GM12878 (cell line): ENCODE measurements around the gene HRG. TPM values are rescaled to one million over a fixed set of nuclear protein-coding genes. Genes with fewer than 3 reads are reported as not detected.

Experiments used
- ATAC-seq: fragments of 200-7000 bp; cut with Tn5 transposase; 3 replicates; pipeline ENCODE4 v1.9.1; 2020; ENCODE audit warnings: mild to moderate bottlenecking, moderate library complexity
- BruUV-seq: library from RNA; stranded (reverse); fragments of 400-500 nt; replicated peaks from 2 replicates; lab custom pipeline; 2021; lab: Mats Ljungman, UMichigan
- CTCF ChIA-PET: fragments of 300-600 bp; sonication (Branson Sonifier 250); formaldehyde crosslinking; extraction: SDS; loops from one replicate; lab custom pipeline; 2021; ENCODE audit warnings: inconsistent platforms; lab: Yijun Ruan, JAX
- POLR2A ChIA-PET: fragments of 350-600 bp; formaldehyde crosslinking; extraction: SDS; loops from one replicate; lab custom pipeline; 2021; ENCODE audit warnings: inconsistent platforms; lab: Charles Lee
- RAD21 ChIA-PET: fragments of 300-600 bp; sonication (Branson Sonifier 250); formaldehyde crosslinking; loops from one replicate; lab custom pipeline; 2023; ENCODE audit warnings: antibody characterized with exemption; ENCODE audit not compliant: unreplicated experiment; lab: Charles Lee
- SMC1A ChIA-PET: fragments of 300-600 bp; sonication (Branson Sonifier 250); formaldehyde crosslinking; loops from one replicate; lab custom pipeline; 2023; ENCODE audit not compliant: unreplicated experiment, uncharacterized antibody; lab: Charles Lee
- DNase-seq: peaks from one replicate; pipeline ENCODE4 v3.0.0-alpha.2; 2011; ENCODE audit warnings: low read depth, low spot score
- FAIRE-seq: peaks from 3 replicates; lab custom pipeline; 2011; peaks lifted over from hg19 to GRCh38; lab: Jason Lieb, UNC
- H2AFZ ChIP-seq: 2 replicates; pipeline ENCODE4 v1.6.0; 2011; ENCODE audit warnings: low read depth, low read length, control low read depth; ENCODE audit not compliant: control insufficient read depth
- H3K27ac ChIP-seq: 2 replicates; pipeline ENCODE4 v1.5.1; 2011; ENCODE audit warnings: control low read depth; ENCODE audit not compliant: control insufficient read depth, insufficient read depth
- H3K27me3 ChIP-seq, 2 experiments: replicated peaks in 1 of 2; 2 replicates each; pipeline versions ENCODE4 v1.6.0 to v1.6.1; 2011; ENCODE audit warnings: low read length in 1 of 2; ENCODE audit not compliant: control insufficient read depth in 2 of 2, insufficient read depth in 2 of 2
- H3K36me3 ChIP-seq, 2 experiments: 2 replicates each; pipeline ENCODE4 v1.5.1; 2011; ENCODE audit warnings: low read length in 1 of 2; ENCODE audit not compliant: control insufficient read depth in 2 of 2, insufficient read depth in 2 of 2
- H3K4me1 ChIP-seq: 2 replicates; pipeline ENCODE4 v1.6.1; 2011; ENCODE audit warnings: mild to moderate bottlenecking, low read length, moderate library complexity, mixed read lengths; ENCODE audit not compliant: control insufficient read depth, insufficient read depth
- H3K4me2 ChIP-seq: 2 replicates; pipeline ENCODE4 v1.6.0; 2011; ENCODE audit warnings: control low read depth; ENCODE audit not compliant: control insufficient read depth, insufficient read depth
- H3K4me3 ChIP-seq: fragments of 200-600 bp; sonication (generic); 2 replicates; pipeline ENCODE4 v1.5.1; 2016
- H3K79me2 ChIP-seq: 2 replicates; pipeline ENCODE4 v1.6.0; 2011; ENCODE audit warnings: low read length; ENCODE audit not compliant: control insufficient read depth, insufficient read depth
- H3K9ac ChIP-seq: 2 replicates; pipeline ENCODE4 v1.8.0; 2011; ENCODE audit warnings: low read length, control low read depth, mixed read lengths; ENCODE audit not compliant: control insufficient read depth, insufficient read depth
- H3K9me3 ChIP-seq: replicated peaks from 3 replicates; pipeline ENCODE4 v1.5.1; 2011; ENCODE audit warnings: mild to moderate bottlenecking, low read length; ENCODE audit not compliant: control insufficient read depth, insufficient read depth
- H4K20me1 ChIP-seq: 2 replicates; pipeline ENCODE4 v1.6.0; 2011; ENCODE audit not compliant: control insufficient read depth, insufficient read depth
- BHLHE40 ChIP-seq, 2 experiments: fragments of 450-650 bp in 1 of 2; IDR thresholded peaks; 2 replicates each; pipeline ENCODE4 v1.6.1; 2011 to 2017; ENCODE audit warnings: low read depth in 2 of 2, borderline replicate concordance in 1 of 2, improper control_type of control experiment in 1 of 2, low read length in 1 of 2, mild to moderate bottlenecking in 1 of 2
- CBX3 ChIP-seq: fragments of 200-600 bp; sonication (generic); IDR thresholded peaks from 2 replicates; pipeline ENCODE4 v1.6.1; 2016; ENCODE audit warnings: low read depth, borderline replicate concordance
- CHD1 ChIP-seq: IDR thresholded peaks from 2 replicates; pipeline ENCODE4 v1.6.1; 2012; ENCODE audit warnings: low read depth, low read length, improper control_type of control experiment
- EZH2 ChIP-seq: IDR thresholded peaks from 2 replicates; pipeline ENCODE4 v1.6.1; 2012; ENCODE audit warnings: low read depth, mild to moderate bottlenecking, control low read depth, inconsistent platforms, low read length, borderline replicate concordance; ENCODE audit not compliant: control insufficient read depth
- FOXM1 ChIP-seq: IDR thresholded peaks from 2 replicates; pipeline ENCODE4 v1.6.1; 2012; ENCODE audit warnings: low read depth, mild to moderate bottlenecking, inconsistent platforms, low read length, moderate library complexity
- MAX ChIP-seq: IDR thresholded peaks from 2 replicates; pipeline ENCODE4 v1.6.1; 2012; ENCODE audit warnings: low read depth, low read length, improper control_type of control experiment
- MYB ChIP-seq: fragments of 150-350 bp; IDR thresholded peaks from 2 replicates; pipeline ENCODE4 v1.6.1; 2014; ENCODE audit warnings: mild to moderate bottlenecking, low read depth, low read length, borderline replicate concordance
- POLR2AphosphoS2 ChIP-seq: IDR thresholded peaks from 2 replicates; pipeline ENCODE4 v1.6.1; 2011; ENCODE audit warnings: low read depth, mild to moderate bottlenecking, low read length, improper control_type of control experiment, moderate library complexity
- POU2F2 ChIP-seq: IDR thresholded peaks from 3 replicates; pipeline ENCODE4 v1.6.1; 2011; ENCODE audit warnings: low read depth, mild to moderate bottlenecking, low read length, borderline replicate concordance
- RBBP5 ChIP-seq: fragments of 200-600 bp; sonication (generic); conservative IDR thresholded peaks from 2 replicates; pipeline ENCODE4 v1.6.1; 2016
- RELB ChIP-seq: fragments of 450-650 bp; IDR thresholded peaks from 2 replicates; pipeline ENCODE4 v1.6.1; 2017; ENCODE audit warnings: low read depth, mild to moderate bottlenecking, moderate library complexity
- SMARCA5 ChIP-seq: fragments of 450-650 bp; IDR thresholded peaks from 2 replicates; pipeline ENCODE4 v1.6.1; 2017; ENCODE audit warnings: mild to moderate bottlenecking
- WGBS: methylation state at CpG from one replicate; pipeline ENCODE4 v1.1.6; 2016; ENCODE audit warnings: low lambda C conversion rate; ENCODE audit not compliant: insufficient replicate concordance, insufficient coverage; ENCODE audit errors: missing lambda C conversion rate; 5-methylcytosine and 5-hydroxymethylcytosine counted together
- in situ Hi-C: fragments of 300-500 bp; cut with MboI; formaldehyde crosslinking; loops from 9 replicates; pipeline ENCODE4 v1.14.3; 2018; ENCODE audit warnings: mixed read lengths
- intact Hi-C: fragments of 100-400 bp; cut with micrococcal nuclease; formaldehyde crosslinking; loops from one replicate; pipeline ENCODE4 v1.14.2; 2022; ENCODE audit not compliant: unreplicated experiment
- polyA plus RNA-seq, 11 experiments: library from polyadenylated mRNA; depleted of rRNA in 4 of 11; unstranded in 6 of 11; stranded (reverse) in 5 of 11; fragments of >200 nt; fragmentation: Nextera tagmentation in 4 of 11; fragmentation: Illumina TruSeq in 1 of 11; extraction: Ambion mirVana in 4 of 11; extraction: Trizol in 1 of 11; gene quantifications; 1 replicate in 1 of 11; 2 replicates in 10 of 11; pipeline versions ENCODE4 v1.2.1 to v1.2.3, GENCODE V29; 2011 to 2016; ENCODE audit warnings: inconsistent platforms in 2 of 11, missing spikeins in 2 of 11, low read depth in 1 of 11
- total RNA-seq, 4 experiments: library from RNA; depleted of rRNA in 3 of 4; stranded (reverse); fragments of >200 nt in 3 of 4; fragmentation: Illumina TruSeq in 1 of 4; extraction: Trizol in 1 of 4; gene quantifications; 2 replicates each; pipeline versions ENCODE4 v1.2.1 to v1.2.3, GENCODE V29; 2013 to 2021
- TF ChIP-seq, protein P1 (sequence below): fragments of 450-650 bp; IDR thresholded peaks from 2 replicates; pipeline ENCODE4 v1.6.1; 2017; ENCODE audit warnings: borderline replicate concordance
- TF ChIP-seq, protein P2 (sequence below): fragments of 450-650 bp; formaldehyde crosslinking; IDR thresholded peaks from 2 replicates; pipeline ENCODE4 v1.5.0; 2022; ENCODE audit warnings: mild to moderate bottlenecking, missing genetic modification characterization

The HRG gene
- total and polyA plus RNA-seq, 10 of the 15 experiments (the other 5 are each of a cell fraction or from before 2014, with no cell fraction given): 0.21 TPM; not detected in 9

DNA sequence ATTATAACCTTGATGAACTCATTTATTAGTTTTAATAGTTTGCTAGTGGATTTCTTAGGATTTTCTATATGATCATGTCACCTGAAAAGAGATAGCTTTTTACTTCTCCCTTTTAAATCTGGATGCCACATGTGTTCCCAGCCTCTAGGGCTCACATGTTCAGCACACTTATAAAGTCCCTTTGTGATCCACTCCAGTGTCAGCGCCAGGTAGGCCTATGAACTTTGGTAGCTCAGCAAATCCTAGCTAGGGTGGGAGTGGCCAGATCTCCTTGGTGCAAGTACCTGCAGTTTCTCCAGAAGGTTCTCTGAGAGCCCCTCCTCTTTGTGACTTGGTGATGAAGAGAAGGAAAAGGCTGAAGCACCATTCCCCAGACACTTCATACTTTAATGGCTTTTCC is 17.0 kb upstream of the HRG start:
- Histone ChIP-seq H3K27me3 (no peaks in the 10 kb centered on the region), H3K4me1 (peaks cover 17% of the 10 kb centered on the region), H3K4me2 (no peak overlapping the region), H3K36me3 (no peaks in the 10 kb centered on the region), H3K4me3 (no peak overlapping the region)
- intact Hi-C loops: no loop called here
- WGBS: 95% methylated on average over 1 of the region's 1 CpG
- in situ Hi-C loops: no loop called here
- TF ChIP-seq RBBP5: no peak
- TF ChIP-seq MYB: no peak
- no peak for TF ChIP-seq BHLHE40 (IDR thresholded peaks at IDR 0.05; ENCODE audit: borderline replicate concordance in 1 of 2, low read depth in 2 of 2, low read length in 1 of 2)
- TF ChIP-seq SMARCA5: no peak
- TF ChIP-seq, protein P1, sequence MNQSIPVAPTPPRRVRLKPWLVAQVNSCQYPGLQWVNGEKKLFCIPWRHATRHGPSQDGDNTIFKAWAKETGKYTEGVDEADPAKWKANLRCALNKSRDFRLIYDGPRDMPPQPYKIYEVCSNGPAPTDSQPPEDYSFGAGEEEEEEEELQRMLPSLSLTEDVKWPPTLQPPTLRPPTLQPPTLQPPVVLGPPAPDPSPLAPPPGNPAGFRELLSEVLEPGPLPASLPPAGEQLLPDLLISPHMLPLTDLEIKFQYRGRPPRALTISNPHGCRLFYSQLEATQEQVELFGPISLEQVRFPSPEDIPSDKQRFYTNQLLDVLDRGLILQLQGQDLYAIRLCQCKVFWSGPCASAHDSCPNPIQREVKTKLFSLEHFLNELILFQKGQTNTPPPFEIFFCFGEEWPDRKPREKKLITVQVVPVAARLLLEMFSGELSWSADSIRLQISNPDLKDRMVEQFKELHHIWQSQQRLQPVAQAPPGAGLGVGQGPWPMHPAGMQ: no peak
- TF ChIP-seq, protein P2, sequence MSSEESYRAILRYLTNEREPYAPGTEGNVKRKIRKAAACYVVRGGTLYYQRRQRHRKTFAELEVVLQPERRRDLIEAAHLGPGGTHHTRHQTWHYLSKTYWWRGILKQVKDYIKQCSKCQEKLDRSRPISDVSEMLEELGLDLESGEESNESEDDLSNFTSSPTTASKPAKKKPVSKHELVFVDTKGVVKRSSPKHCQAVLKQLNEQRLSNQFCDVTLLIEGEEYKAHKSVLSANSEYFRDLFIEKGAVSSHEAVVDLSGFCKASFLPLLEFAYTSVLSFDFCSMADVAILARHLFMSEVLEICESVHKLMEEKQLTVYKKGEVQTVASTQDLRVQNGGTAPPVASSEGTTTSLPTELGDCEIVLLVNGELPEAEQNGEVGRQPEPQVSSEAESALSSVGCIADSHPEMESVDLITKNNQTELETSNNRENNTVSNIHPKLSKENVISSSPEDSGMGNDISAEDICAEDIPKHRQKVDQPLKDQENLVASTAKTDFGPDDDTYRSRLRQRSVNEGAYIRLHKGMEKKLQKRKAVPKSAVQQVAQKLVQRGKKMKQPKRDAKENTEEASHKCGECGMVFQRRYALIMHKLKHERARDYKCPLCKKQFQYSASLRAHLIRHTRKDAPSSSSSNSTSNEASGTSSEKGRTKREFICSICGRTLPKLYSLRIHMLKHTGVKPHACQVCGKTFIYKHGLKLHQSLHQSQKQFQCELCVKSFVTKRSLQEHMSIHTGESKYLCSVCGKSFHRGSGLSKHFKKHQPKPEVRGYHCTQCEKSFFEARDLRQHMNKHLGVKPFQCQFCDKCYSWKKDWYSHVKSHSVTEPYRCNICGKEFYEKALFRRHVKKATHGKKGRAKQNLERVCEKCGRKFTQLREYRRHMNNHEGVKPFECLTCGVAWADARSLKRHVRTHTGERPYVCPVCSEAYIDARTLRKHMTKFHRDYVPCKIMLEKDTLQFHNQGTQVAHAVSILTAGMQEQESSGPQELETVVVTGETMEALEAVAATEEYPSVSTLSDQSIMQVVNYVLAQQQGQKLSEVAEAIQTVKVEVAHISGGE: no peak
- TF ChIP-seq FOXM1: no peak
- TF ChIP-seq POU2F2: no peak
- no peak for TF ChIP-seq RELB
- TF ChIP-seq POLR2AphosphoS2: no peak
- TF ChIP-seq CBX3: no peak
- no peak for TF ChIP-seq CHD1
- TF ChIP-seq EZH2: no peak
- no peak for TF ChIP-seq MAX
- TF ChIP-seq, all 136 proteins: peak for 0
- Histone ChIP-seq H3K27ac (no peak overlapping the region), H4K20me1 (no peaks in the 10 kb centered on the region), H2AFZ (no peak overlapping the region), H3K9me3 (no peaks in the 10 kb centered on the region), H3K79me2 (no peaks in the 10 kb centered on the region), H3K9ac (no peak overlapping the region)
- ChIA-PET POLR2A (no interaction called here), CTCF (interaction anchor here (0.6 to 3.2 kb wide), 2 partner anchors 33 to 516 kb away, joined by 3 to 21 read pairs; no protein-coding TSS in a partner anchor), SMC1A (no interaction called here), RAD21 (no interaction called here)
- FAIRE-seq: no peak
- BruUV-seq: no TSS peak
- DNase-seq: no peak
- no peak for ATAC-seq
